Left ventricle myocardium inferior (tissue), 1 donor: Measurements from ENCODE around the gene IGFBP1. TPM values are rescaled to one million over a fixed set of nuclear protein-coding genes. Genes with fewer than 3 reads are reported as not detected.

Experiments used
- DNase-seq: peaks from one replicate; pipeline ENCODE4 v3.0.0-alpha.2; 2020
- H3K27ac ChIP-seq: fragments of 200-600 bp; replicated peaks from 2 replicates; pipeline ENCODE4 v1.8.0; 2021
- H3K27me3 ChIP-seq: fragments of 200-600 bp; 2 replicates; pipeline ENCODE4 v1.8.0; 2021; ENCODE audit warnings: low read depth
- H3K36me3 ChIP-seq: fragments of 200-600 bp; 2 replicates; pipeline ENCODE4 v1.8.0; 2021
- H3K4me1 ChIP-seq: fragments of 200-600 bp; 2 replicates; pipeline ENCODE4 v1.8.0; 2021
- H3K4me3 ChIP-seq: fragments of 200-600 bp; 2 replicates; pipeline ENCODE4 v1.8.0; 2021; ENCODE audit warnings: mild to moderate bottlenecking, moderate library complexity
- H3K9me3 ChIP-seq: fragments of 200-600 bp; replicated peaks from 2 replicates; pipeline ENCODE4 v1.8.0; 2021
- CTCF ChIP-seq: fragments of 200-600 bp; IDR thresholded peaks from 2 replicates; pipeline ENCODE4 v1.8.0; 2021; ENCODE audit warnings: antibody characterized with exemption, mild to moderate bottlenecking, borderline replicate concordance
- intact Hi-C: fragments of 100-400 bp; cut with micrococcal nuclease; formaldehyde crosslinking; loops from one replicate; pipeline ENCODE4 v1.11.0; 2022
- total RNA-seq: library from RNA; stranded (reverse); fragmentation: NEBNext Ultra II Directional; extraction: Animal tissue kit (Norgen Biotek cat#: 25700); gene quantifications from one replicate; pipeline ENCODE4 v1.2.1, GENCODE V29; 2021
- donor health status: DM: no; HTN: yes; CAD: no; lungs with severe emphysema.

The IGFBP1 gene
- total RNA-seq, 1 donor from 2014 or later = not detected

GRCh38 chr7:45880433-45880860 is 7.8 kb upstream of the IGFBP1 start:
- Histone ChIP-seq H3K4me3 (no peak overlapping the region), H3K4me1 (no peaks in the 10 kb centered on the region), H3K36me3 (no peaks in the 10 kb centered on the region), H3K9me3 (peaks cover 23% of the 10 kb centered on the region), H3K27me3 (peaks cover 42% of the 10 kb centered on the region), H3K27ac (no peak overlapping the region)
- no peak for DNase-seq
- no peak for TF ChIP-seq CTCF
- intact Hi-C loops = no loop called here

DNA sequence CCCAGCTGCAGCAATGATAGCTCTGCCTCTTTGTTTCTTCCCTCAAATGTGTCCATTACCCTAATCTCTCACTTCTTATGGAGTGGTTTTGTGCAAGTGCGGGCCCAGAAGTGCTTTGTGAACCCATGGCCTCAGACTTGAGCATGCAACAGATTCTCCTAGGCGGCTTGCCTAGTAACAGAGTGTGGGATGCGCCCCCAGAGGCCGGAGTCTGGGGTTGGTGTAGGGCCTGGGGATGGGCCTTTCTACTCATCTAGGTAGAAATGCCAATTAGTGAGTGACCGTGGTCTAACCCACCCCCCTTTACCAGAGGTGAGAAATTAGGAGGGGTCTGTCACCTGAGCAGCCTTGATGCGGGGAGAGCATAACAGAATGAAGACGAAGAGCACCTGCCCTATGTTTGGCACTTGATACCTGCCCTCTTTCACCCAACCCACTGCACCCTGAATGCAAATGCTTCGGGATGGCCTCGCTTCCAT is 7.0 kb upstream of the IGFBP1 start:
- Histone ChIP-seq H3K27ac (no peak overlapping the region), H3K27me3 (peaks cover 51% of the 10 kb centered on the region), H3K4me3 (no peak overlapping the region), H3K4me1 (no peaks in the 10 kb centered on the region), H3K36me3 (no peaks in the 10 kb centered on the region), H3K9me3 (peaks cover 23% of the 10 kb centered on the region)
- no peak for DNase-seq
- TF ChIP-seq CTCF = no peak
- intact Hi-C loops = no loop called here

GRCh38 chr7:45881759-45882464 is 6.4 kb upstream of the IGFBP1 start:
- TF ChIP-seq CTCF = no peak
- DNase-seq = no peak
- Histone ChIP-seq H3K36me3 (no peaks in the 10 kb centered on the region), H3K4me3 (no peak overlapping the region), H3K9me3 (peaks cover 23% of the 10 kb centered on the region), H3K27me3 (peaks cover 57% of the 10 kb centered on the region), H3K27ac (no peak overlapping the region), H3K4me1 (no peaks in the 10 kb centered on the region)
- intact Hi-C loops = no loop called here

DNA sequence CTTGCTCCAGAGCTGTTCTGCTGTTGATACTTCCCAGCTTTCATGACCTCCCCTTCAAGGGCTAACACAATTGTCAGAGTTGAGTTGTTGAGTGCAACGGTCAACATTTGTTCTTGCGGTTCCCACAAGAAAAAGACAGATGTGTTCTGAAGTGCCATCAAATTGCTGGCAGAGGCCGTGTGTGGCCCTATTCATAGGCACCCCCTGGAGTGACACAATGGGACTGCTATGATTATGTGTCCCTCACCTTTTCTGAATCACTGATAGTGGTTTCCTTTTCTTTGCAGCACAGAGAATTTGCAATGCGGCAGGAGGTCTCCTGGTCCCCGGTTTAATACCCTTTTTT is 5.8 kb upstream of the IGFBP1 start:
- no peaks in the 10 kb centered on the region for H3K36me3 ChIP-seq
- intact Hi-C loops = no loop called here
- TF ChIP-seq CTCF = no peak

DNA sequence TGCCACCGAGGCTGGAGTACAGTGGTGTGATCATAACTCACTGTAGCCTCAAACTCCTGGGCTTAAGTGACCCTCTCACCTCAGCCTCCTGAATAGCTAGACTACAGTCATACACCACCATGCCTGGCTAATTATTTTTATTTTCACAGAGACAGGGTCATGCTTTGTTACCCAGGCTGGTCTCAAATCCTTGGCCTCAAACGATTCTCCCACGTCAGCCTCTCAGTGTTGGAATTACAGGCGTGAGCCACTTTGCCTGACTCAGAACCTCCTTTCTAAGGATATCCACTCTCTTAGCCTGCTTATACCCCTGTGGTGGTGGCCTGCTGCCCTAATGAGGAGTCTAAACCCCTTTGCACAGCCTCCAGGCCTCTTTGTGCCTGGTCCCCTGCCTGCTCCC is 4.2 kb upstream of the IGFBP1 start:
- no peaks in the 10 kb centered on the region for H3K36me3 ChIP-seq
- intact Hi-C loops = no loop called here
- peaks cover 79% of the 10 kb centered on the region for H3K27me3 ChIP-seq
- no peak overlapping the region for H3K4me3 ChIP-seq
- peaks cover 8% of the 10 kb centered on the region for H3K9me3 ChIP-seq
- DNase-seq = no peak
- peaks cover 10% of the 10 kb centered on the region for H3K4me1 ChIP-seq
- no peak for TF ChIP-seq CTCF
- H3K27ac ChIP-seq = no peak overlapping the region

More for the DNA sequence above, 5.8 kb upstream of the IGFBP1 start:
- Histone ChIP-seq H3K4me3 (no peak overlapping the region), H3K27ac (no peak overlapping the region), H3K9me3 (peaks cover 23% of the 10 kb centered on the region), H3K4me1 (no peaks in the 10 kb centered on the region), H3K27me3 (peaks cover 62% of the 10 kb centered on the region)
- DNase-seq = no peak
